Loucy (cell line): ENCODE results near the gene NOL8.

Source experiments
- EZH2phosphoT487 ChIP-seq: fragments of 200-600 bp; IDR thresholded peaks from 2 replicates; pipeline ENCODE4 v1.6.1; 2018; ENCODE audit warnings: antibody characterized with exemption, mild to moderate bottlenecking, moderate library complexity, borderline replicate concordance
- TF ChIP-seq, protein P1 (sequence below): fragments of 200-600 bp; sonication (generic); conservative IDR thresholded peaks from 2 replicates; pipeline ENCODE4 v1.5.1; 2014; ENCODE audit warnings: mild to moderate bottlenecking, antibody characterized with exemption, low read length

DNA sequence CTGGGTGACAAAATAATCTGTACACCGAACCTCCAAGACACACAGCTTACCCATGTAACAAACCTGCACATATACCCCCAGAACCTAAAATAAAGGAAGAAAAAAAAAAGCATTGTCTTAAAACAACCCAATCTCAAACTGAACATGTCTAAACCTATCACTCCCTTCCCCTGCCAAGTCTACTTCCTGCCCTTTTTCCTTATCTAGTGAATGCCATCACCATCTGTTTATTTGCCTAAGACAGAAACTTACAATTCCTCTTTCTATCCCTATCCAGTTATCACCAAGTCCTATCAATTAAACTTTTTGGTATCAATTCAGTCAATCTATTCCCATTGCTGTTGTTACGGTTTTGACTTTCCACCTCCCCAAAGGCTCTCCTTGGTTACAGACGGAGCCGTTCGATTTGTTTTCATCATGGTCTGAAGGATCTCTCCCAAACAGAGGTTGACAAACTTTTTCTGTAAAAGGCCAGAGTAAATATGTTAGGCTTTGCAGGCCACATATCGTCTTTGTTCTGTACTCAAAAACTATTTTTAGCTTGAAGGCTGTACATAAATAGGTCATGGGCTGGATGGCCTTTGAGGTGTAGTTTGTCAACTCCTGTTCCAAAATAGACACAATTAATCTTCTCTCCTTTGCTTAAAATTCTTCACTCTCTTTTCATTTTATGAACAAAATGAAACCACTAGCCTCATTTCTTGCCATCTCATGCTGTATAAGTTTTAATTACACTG lies 12.1 kb downstream of the NOL8 start:
- TF ChIP-seq, protein P1, sequence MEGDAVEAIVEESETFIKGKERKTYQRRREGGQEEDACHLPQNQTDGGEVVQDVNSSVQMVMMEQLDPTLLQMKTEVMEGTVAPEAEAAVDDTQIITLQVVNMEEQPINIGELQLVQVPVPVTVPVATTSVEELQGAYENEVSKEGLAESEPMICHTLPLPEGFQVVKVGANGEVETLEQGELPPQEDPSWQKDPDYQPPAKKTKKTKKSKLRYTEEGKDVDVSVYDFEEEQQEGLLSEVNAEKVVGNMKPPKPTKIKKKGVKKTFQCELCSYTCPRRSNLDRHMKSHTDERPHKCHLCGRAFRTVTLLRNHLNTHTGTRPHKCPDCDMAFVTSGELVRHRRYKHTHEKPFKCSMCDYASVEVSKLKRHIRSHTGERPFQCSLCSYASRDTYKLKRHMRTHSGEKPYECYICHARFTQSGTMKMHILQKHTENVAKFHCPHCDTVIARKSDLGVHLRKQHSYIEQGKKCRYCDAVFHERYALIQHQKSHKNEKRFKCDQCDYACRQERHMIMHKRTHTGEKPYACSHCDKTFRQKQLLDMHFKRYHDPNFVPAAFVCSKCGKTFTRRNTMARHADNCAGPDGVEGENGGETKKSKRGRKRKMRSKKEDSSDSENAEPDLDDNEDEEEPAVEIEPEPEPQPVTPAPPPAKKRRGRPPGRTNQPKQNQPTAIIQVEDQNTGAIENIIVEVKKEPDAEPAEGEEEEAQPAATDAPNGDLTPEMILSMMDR: no peak
- no peak for TF ChIP-seq EZH2phosphoT487
